K562 (cell line): ENCODE measurements around the gene ADD1. TPM values are rescaled to one million over a fixed set of nuclear protein-coding genes. Genes with fewer than 3 reads are reported as not detected.

Source experiments
- BCLAF1 ChIP-seq, 2 experiments: fragments of 450-650 bp in 1 of 2; IDR thresholded peaks; 2 replicates each; pipeline ENCODE4 v1.6.1; 2011 to 2017; ENCODE audit warnings: low read depth in 2 of 2, antibody characterized with exemption in 1 of 2, borderline replicate concordance in 1 of 2, low read length in 1 of 2, mild to moderate bottlenecking in 1 of 2, mixed read lengths in 1 of 2; ENCODE audit not compliant: control insufficient read depth in 1 of 2
- CREB5 ChIP-seq: fragments of 250-450 bp; sonication (Bioruptor Pico); IDR thresholded peaks from 2 replicates; pipeline ENCODE4 v1.5.0; 2020; ENCODE audit warnings: mild to moderate bottlenecking
- DMBX1 ChIP-seq: fragments of 250-450 bp; sonication (Bioruptor Pico); IDR thresholded peaks from 2 replicates; pipeline ENCODE4 v1.8.0; 2022; ENCODE audit warnings: inconsistent platforms, mild to moderate bottlenecking, moderate library complexity, borderline replicate concordance
- E2F1 ChIP-seq: sonication (generic); formaldehyde crosslinking; IDR thresholded peaks from 2 replicates; pipeline ENCODE4 v1.8.1; 2023; ENCODE audit warnings: mild to moderate bottlenecking, missing genetic modification reagents, moderate library complexity
- GABPA ChIP-seq: fragments of 200-800 bp; sonication (Bioruptor generic); conservative IDR thresholded peaks from 2 replicates; pipeline ENCODE4 v1.6.1; 2016; ENCODE audit warnings: low read depth, missing genetic modification characterization, missing compliant biosample characterization
- HDAC8 ChIP-seq: fragments of 450-650 bp; IDR thresholded peaks from 2 replicates; pipeline ENCODE4 v1.6.1; 2016; ENCODE audit warnings: mild to moderate bottlenecking, missing genetic modification characterization, moderate library complexity, missing compliant biosample characterization
- ILK ChIP-seq: fragments of 450-650 bp; IDR thresholded peaks from 2 replicates; pipeline ENCODE4 v1.6.1; 2016; ENCODE audit warnings: missing genetic modification characterization, low read depth, mild to moderate bottlenecking, missing compliant biosample characterization, moderate library complexity, borderline replicate concordance
- LCOR ChIP-seq: sonication (generic); formaldehyde crosslinking; IDR thresholded peaks from 2 replicates; pipeline ENCODE4 v1.8.0; 2022; ENCODE audit warnings: mild to moderate bottlenecking, missing genetic modification reagents
- RAD51 ChIP-seq: fragments of 450-650 bp; IDR thresholded peaks from 2 replicates; pipeline ENCODE4 v1.7.1; 2016; ENCODE audit warnings: low read depth, mild to moderate bottlenecking, borderline replicate concordance
- SIN3A ChIP-seq, 2 experiments: fragments of 150-350 bp in 1 of 2; IDR thresholded peaks; 2 replicates each; pipeline ENCODE4 v1.6.1; 2011 to 2016; ENCODE audit warnings: borderline replicate concordance in 2 of 2, low read depth in 2 of 2, low read length in 2 of 2, mild to moderate bottlenecking in 2 of 2, moderate library complexity in 2 of 2; ENCODE audit not compliant: control insufficient read depth in 1 of 2
- TCF15 ChIP-seq: fragments of 250-450 bp; sonication (Bioruptor Pico); IDR thresholded peaks from 2 replicates; pipeline ENCODE4 v1.8.0; 2022; ENCODE audit warnings: moderate library complexity, mild to moderate bottlenecking, inconsistent platforms
- YY1 ChIP-seq, 3 experiments: IDR thresholded peaks; 2 replicates each; pipeline ENCODE4 v1.6.1; 2011; ENCODE audit warnings: low read length in 2 of 3, mild to moderate bottlenecking in 2 of 3, moderate library complexity in 2 of 3, borderline replicate concordance in 1 of 3, control low read depth in 1 of 3, low read depth in 1 of 3; ENCODE audit not compliant: insufficient read depth in 3 of 3, insufficient replicate concordance in 2 of 3, control insufficient read depth in 1 of 3, insufficient read length in 1 of 3; ENCODE audit errors: extremely low read depth in 1 of 3
- ZFP36 ChIP-seq: fragments of 150-350 bp; IDR thresholded peaks from 2 replicates; pipeline ENCODE4 v1.6.1; 2018; ENCODE audit warnings: low read length, low read depth; ENCODE audit not compliant: partially characterized antibody
- ZNF282 ChIP-seq: sonication (generic); formaldehyde crosslinking; IDR thresholded peaks from 2 replicates; pipeline ENCODE4 v1.8.1; 2023; ENCODE audit warnings: missing genetic modification reagents
- ZNF408 ChIP-seq: fragments of 250-450 bp; sonication (Bioruptor Pico); IDR thresholded peaks from 2 replicates; pipeline ENCODE4 v1.4.0; 2020; ENCODE audit warnings: low read depth, mild to moderate bottlenecking, moderate library complexity
- ZSCAN32 ChIP-seq: fragments of 450-650 bp; formaldehyde crosslinking; IDR thresholded peaks from 2 replicates; pipeline ENCODE4 v1.4.0; 2020; ENCODE audit warnings: mild to moderate bottlenecking, moderate library complexity
- polyA plus RNA-seq, 8 experiments: library from polyadenylated mRNA; depleted of rRNA in 4 of 8; stranded (reverse) in 5 of 8; unstranded in 3 of 8; fragments of >200 nt; fragmentation: Nextera tagmentation in 2 of 8; fragmentation: Illumina TruSeq in 1 of 8; extraction: Ambion mirVana in 2 of 8; extraction: Trizol in 1 of 8; gene quantifications; 2 replicates each; pipeline versions ENCODE4 v1.2.1 to v1.2.3, GENCODE V29; 2011 to 2014; ENCODE audit warnings: inconsistent platforms in 1 of 8, missing spikeins in 1 of 8
- total RNA-seq, 7 experiments: library from RNA; depleted of rRNA in 6 of 7; stranded (reverse); fragments of >200 nt in 6 of 7; fragmentation: Illumina TruSeq in 2 of 7; extraction: Trizol in 2 of 7; gene quantifications; 2 replicates each; pipeline versions ENCODE4 v1.2.1 to v1.2.3, GENCODE V29; 2011 to 2021; ENCODE audit warnings: low replicate concordance in 1 of 7

Gene ADD1
- total and polyA plus RNA-seq, 9 of the 15 experiments (the other 6 are each of a cell fraction or from before 2014, with no cell fraction given): 17.5 to 153 (median 74.0) TPM

- TF ChIP-seq HDAC8 (tag): peak; percentile 22; the same call in 1 of the 2 replicates
- peak; percentile 77 for TF ChIP-seq RAD51
- 0 out of 4 replicates have a peak, but pooled peaks of 1 of the 2 experiments have one; percentile 43 for TF ChIP-seq BCLAF1 (IDR thresholded peaks at IDR 0.05; ENCODE audit: borderline replicate concordance in 1 of 2, control insufficient read depth in 1 of 2, low read depth in 2 of 2, low read length in 1 of 2)
- TF ChIP-seq ZNF282 (CRISPR knock-in tag): peak; percentile 96
- TF ChIP-seq ILK (tag): no peak
- TF ChIP-seq TCF15 (CRISPR knock-in tag): no peak
- TF ChIP-seq DMBX1 (CRISPR knock-in tag): peak; percentile 59; the same call in 1 of the 2 replicates
- no peak for TF ChIP-seq ZFP36
- TF ChIP-seq GABPA (tag): peak; percentile 74
- no peak for TF ChIP-seq ZNF408 (CRISPR knock-in tag)
- no peak for TF ChIP-seq CREB5
- peak in 2 of 3 experiments; percentile 47 to 70 for TF ChIP-seq YY1 (IDR thresholded peaks at IDR 0.05; ENCODE audit: borderline replicate concordance in 1 of 3, control insufficient read depth in 1 of 3, extremely low read depth in 1 of 3, insufficient read depth in 3 of 3, insufficient read length in 1 of 3, insufficient replicate concordance in 2 of 3, low read depth in 1 of 3, low read length in 2 of 3)
- TF ChIP-seq E2F1 (CRISPR knock-in tag): peak; percentile 96
- TF ChIP-seq LCOR (CRISPR knock-in tag): peak; percentile 96
- TF ChIP-seq ZSCAN32 (CRISPR knock-in tag): no peak
- TF ChIP-seq SIN3A (IDR thresholded peaks at IDR 0.05; ENCODE audit: borderline replicate concordance in 2 of 2, control insufficient read depth in 1 of 2, low read depth in 2 of 2, low read length in 2 of 2): peak; percentile 83 to 95; a peak in 2 of 4 replicates
These were observed 119.7 kb downstream of the ADD1 start, which contains the start of the genes GRK4 and NOP14 (continued) for GRCh38 chr4:2963175-2963965.
